DOHH2 (cell line): ENCODE measurements around the gene CALU.

ENCODE experiments used
- H3F3A ChIP-seq: fragments of 200-600 bp; sonication (generic), shearing (Covaris generic); 2 replicates; pipeline ENCODE4 v1.6.0; 2016; ENCODE audit warnings: antibody characterized with exemption, mild to moderate bottlenecking; ENCODE audit not compliant: control insufficient read depth, insufficient read depth
- H3K27ac ChIP-seq: fragments of 200-600 bp; sonication (generic); 2 replicates; pipeline ENCODE4 v1.5.1; 2014; ENCODE audit warnings: low read depth, mild to moderate bottlenecking, low read length, moderate library complexity
- H3K27me3 ChIP-seq: fragments of 200-600 bp; sonication (generic); 2 replicates; pipeline ENCODE4 v1.6.1; 2014; ENCODE audit warnings: mild to moderate bottlenecking, low read length, mixed read lengths; ENCODE audit not compliant: control insufficient read depth
- H3K36me3 ChIP-seq: fragments of 200-600 bp; sonication (generic); 2 replicates; pipeline ENCODE4 v1.6.1; 2014; ENCODE audit warnings: mild to moderate bottlenecking, low read length, moderate library complexity, mixed read lengths; ENCODE audit not compliant: control insufficient read depth
- H3K4me1 ChIP-seq: fragments of 200-600 bp; sonication (generic); 2 replicates; pipeline ENCODE4 v1.6.1; 2014; ENCODE audit warnings: mild to moderate bottlenecking, low read length, mixed read lengths; ENCODE audit not compliant: control insufficient read depth
- H3K4me2 ChIP-seq: fragments of 200-600 bp; sonication (generic); 2 replicates; pipeline ENCODE4 v1.6.0; 2014; ENCODE audit warnings: mild to moderate bottlenecking, low read length, moderate library complexity
- H3K4me3 ChIP-seq: fragments of 200-600 bp; sonication (generic); 2 replicates; pipeline ENCODE4 v1.5.1; 2014; ENCODE audit warnings: mild to moderate bottlenecking, low read length, mixed read lengths
- H3K79me2 ChIP-seq: fragments of 200-600 bp; sonication (generic); 2 replicates; pipeline ENCODE4 v1.6.1; 2014; ENCODE audit warnings: mild to moderate bottlenecking, low read length, mixed read lengths; ENCODE audit not compliant: control insufficient read depth
- H3K9me2 ChIP-seq: fragments of 200-600 bp; sonication (generic); replicated peaks from 2 replicates; pipeline ENCODE4 v1.6.1; 2014; ENCODE audit warnings: mild to moderate bottlenecking, low read length, mixed read lengths; ENCODE audit not compliant: control insufficient read depth
- H3K9me3 ChIP-seq: fragments of 200-600 bp; sonication (generic); 2 replicates; pipeline ENCODE4 v1.6.1; 2014; ENCODE audit warnings: antibody characterized with exemption, low read length, mixed read lengths; ENCODE audit not compliant: control insufficient read depth, insufficient read depth
- H4K20me1 ChIP-seq: fragments of 200-600 bp; sonication (generic); 2 replicates; pipeline ENCODE4 v1.6.0; 2014; ENCODE audit warnings: low read depth, mild to moderate bottlenecking, antibody characterized with exemption, low read length, moderate library complexity; ENCODE audit not compliant: control insufficient read depth, insufficient read depth
- CTCF ChIP-seq: fragments of 200-600 bp; sonication (generic); IDR thresholded peaks from one replicate; pipeline ENCODE4 v1.5.1; 2014; ENCODE audit warnings: antibody characterized with exemption, mild to moderate bottlenecking, low read depth, low read length; ENCODE audit not compliant: poor library complexity, severe bottlenecking
- EZH2phosphoT487 ChIP-seq: fragments of 200-600 bp; sonication (generic); IDR thresholded peaks from 2 replicates; pipeline ENCODE4 v1.6.1; 2017; ENCODE audit warnings: borderline replicate concordance, mild to moderate bottlenecking, antibody characterized with exemption, low read length, moderate library complexity, mixed read lengths

Gene CALU

DNA sequence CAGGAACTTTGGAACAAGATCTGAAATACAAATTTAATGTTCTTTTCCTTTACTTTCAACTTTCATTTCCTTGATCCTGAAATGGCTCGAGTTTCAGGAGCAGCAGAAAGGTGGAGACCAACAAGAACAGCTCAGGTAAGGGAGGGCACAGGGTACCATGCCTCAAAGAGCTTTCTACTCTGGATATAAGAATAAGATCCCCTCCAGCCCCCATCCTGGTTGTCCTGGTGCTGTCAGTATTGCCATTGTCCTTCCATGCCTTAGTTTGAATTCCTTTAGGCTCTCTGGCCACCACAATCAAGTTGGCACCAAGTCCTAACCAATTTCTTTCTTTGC, 12.5 kb upstream of the CALU start:
- Histone ChIP-seq H3K4me3 (no peak overlapping the region), H3K4me2 (no peak overlapping the region), H3K27ac (no peak overlapping the region), H3K79me2 (no peaks in the 10 kb centered on the region), H3K27me3 (0 out of 2 replicates have a peak, but pooled peaks cover 4% of the 10 kb centered on the region), H3K36me3 (no peaks in the 10 kb centered on the region), H3K9me2 (no peaks in the 10 kb centered on the region), H3F3A (no peaks in the 10 kb centered on the region), H3K4me1 (peaks cover 15% of the 10 kb centered on the region), H4K20me1 (no peaks in the 10 kb centered on the region), H3K9me3 (peaks cover 5% of the 10 kb centered on the region)
- TF ChIP-seq EZH2phosphoT487 (no peak), CTCF (no peak)

DNA sequence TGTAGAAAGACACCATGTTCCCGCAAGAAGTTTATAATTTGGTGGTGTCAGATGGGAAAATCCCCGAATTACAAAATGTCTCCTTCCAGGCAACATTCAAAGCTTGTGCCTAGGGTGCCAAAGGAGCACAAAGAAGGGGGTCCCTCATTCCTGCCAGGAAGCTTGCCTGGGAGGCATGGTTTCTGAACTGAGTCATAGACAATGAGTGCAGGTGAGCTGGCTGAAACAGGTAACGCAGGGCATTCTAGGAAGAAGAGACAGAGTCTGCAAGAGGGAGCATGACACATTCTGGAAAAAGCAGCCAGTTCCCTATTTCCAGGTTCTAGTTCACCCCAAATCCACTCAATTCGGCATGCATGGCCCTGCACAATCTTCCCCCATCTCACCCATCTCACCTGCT, 11.9 kb upstream of the CALU start:
- Histone ChIP-seq H3F3A (no peaks in the 10 kb centered on the region), H3K9me2 (no peaks in the 10 kb centered on the region), H3K27me3 (0 out of 2 replicates have a peak, but pooled peaks cover 4% of the 10 kb centered on the region), H3K27ac (no peak overlapping the region), H3K4me3 (no peak overlapping the region), H4K20me1 (no peaks in the 10 kb centered on the region), H3K9me3 (peaks cover 5% of the 10 kb centered on the region), H3K79me2 (no peaks in the 10 kb centered on the region), H3K4me2 (no peak overlapping the region), H3K36me3 (no peaks in the 10 kb centered on the region), H3K4me1 (peaks cover 15% of the 10 kb centered on the region)
- no peak for TF ChIP-seq EZH2phosphoT487
- TF ChIP-seq CTCF: no peak

GRCh38 chr7:128728598-128728997, 10.6 kb upstream of the CALU start:
- no peak overlapping the region for H3K4me2 ChIP-seq
- no peaks in the 10 kb centered on the region for H3K36me3 ChIP-seq
- no peaks in the 10 kb centered on the region for H3K79me2 ChIP-seq
- H3K4me3 ChIP-seq: no peak overlapping the region
- no peaks in the 10 kb centered on the region for H4K20me1 ChIP-seq
- H3K27me3 ChIP-seq: 0 out of 2 replicates have a peak, but pooled peaks cover 4% of the 10 kb centered on the region
- no peaks in the 10 kb centered on the region for H3F3A ChIP-seq
- peaks cover 5% of the 10 kb centered on the region for H3K9me3 ChIP-seq
- no peaks in the 10 kb centered on the region for H3K9me2 ChIP-seq
- H3K4me1 ChIP-seq: peaks cover 15% of the 10 kb centered on the region
- no peak for TF ChIP-seq EZH2phosphoT487
- no peak for TF ChIP-seq CTCF
- no peak overlapping the region for H3K27ac ChIP-seq

GRCh38 chr7:128729494-128729893, 9.7 kb upstream of the CALU start:
- no peaks in the 10 kb centered on the region for H3K36me3 ChIP-seq
- H3K27ac ChIP-seq: no peak overlapping the region
- H3K4me3 ChIP-seq: no peak overlapping the region
- H3F3A ChIP-seq: no peaks in the 10 kb centered on the region
- no peaks in the 10 kb centered on the region for H4K20me1 ChIP-seq
- no peak for TF ChIP-seq EZH2phosphoT487
- TF ChIP-seq CTCF: no peak
- H3K9me2 ChIP-seq: no peaks in the 10 kb centered on the region
- peaks cover 5% of the 10 kb centered on the region for H3K9me3 ChIP-seq
- peaks cover 18% of the 10 kb centered on the region for H3K4me1 ChIP-seq
- no peaks in the 10 kb centered on the region for H3K79me2 ChIP-seq
- H3K4me2 ChIP-seq: no peak overlapping the region
- H3K27me3 ChIP-seq: no peaks in the 10 kb centered on the region
